ENCODE data around the gene PTBP3.

DNA sequence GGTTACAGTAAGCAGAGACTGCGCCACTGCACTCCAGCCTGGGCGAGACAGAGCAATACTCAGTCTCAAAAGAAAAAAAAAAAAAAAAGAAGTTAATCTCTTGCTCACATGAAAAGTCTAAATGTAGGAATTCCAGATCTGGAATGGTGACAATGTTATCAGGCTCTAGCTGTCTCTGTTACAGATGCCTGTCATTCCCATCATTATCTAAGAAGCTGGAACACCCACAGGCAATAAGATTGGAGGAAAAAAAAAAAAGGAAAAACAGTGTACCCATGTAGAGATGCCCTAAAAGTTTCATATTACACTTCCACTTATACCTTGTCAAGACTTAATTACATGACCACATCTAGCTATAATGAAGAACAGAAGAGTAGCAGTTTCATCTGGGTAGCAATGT, 38.2 kb downstream of the PTBP3 start:
- TF ChIP-seq POLR2AphosphoS5 (IDR thresholded peaks at IDR 0.05; ENCODE audit: low read depth, low read length) (no peak), POLR2A (IDR thresholded peaks at IDR 0.05; ENCODE audit: low read depth, low read length) (no peak)

Data from GM12892 (cell line).